CD1c-positive myeloid dendritic cell (primary cell): ENCODE data around the gene LAMA4.
A peak's percentile ranks its signal among the peaks of the same experiment; 100 is the strongest.
"Not testable (repeated sequence)": the region's sequence is repeated elsewhere in the genome, so short reads cannot be mapped to it uniquely, and the experiment has no call there.

ENCODE experiments used
- DNase-seq: peaks from one replicate; pipeline ENCODE4 v3.0.0-alpha.2; 2016; ENCODE audit errors: extremely low spot score

Gene LAMA4

DNA sequence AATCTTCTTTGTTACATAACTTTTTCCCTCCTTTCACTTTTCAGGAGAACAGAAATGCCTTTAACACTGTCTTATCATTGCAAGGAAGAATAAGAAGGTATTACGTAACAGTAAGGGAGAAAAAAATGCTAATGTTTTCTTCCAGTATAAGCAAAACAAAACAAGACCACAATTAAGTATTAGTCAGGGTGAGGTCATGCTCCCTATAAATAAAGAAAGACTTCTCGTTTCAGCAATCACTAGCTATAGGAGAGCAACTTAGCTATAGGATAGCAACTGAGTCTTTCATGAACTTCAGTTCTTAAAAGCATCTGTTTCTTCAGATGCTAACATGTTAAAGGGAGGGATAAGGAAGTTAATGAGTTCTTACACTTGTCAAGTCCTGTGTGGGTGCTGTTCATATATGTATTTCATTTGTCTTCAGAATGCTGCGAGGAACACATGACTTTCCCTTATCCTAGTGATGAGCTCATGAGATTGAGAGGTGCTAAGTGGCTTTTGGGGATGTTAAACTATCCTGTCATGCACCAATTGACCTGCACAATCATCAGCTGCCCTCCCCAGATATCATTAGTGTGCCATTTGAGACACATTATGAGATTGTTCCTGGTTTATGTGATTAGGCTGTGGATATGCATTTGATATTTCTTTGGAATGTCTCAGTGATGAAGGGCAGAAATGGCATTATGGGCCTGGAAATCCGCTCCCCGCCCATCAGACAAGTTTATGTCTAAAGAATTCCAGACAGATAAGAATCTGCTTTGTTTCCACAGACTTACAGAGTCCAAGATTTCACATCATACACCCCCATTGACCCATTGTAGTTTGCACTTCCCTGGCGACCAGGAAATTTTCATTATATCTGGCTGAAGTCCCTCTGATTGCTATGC, 37.5 kb downstream of the LAMA4 start:
- DNase-seq = peak; percentile 29

DNA sequence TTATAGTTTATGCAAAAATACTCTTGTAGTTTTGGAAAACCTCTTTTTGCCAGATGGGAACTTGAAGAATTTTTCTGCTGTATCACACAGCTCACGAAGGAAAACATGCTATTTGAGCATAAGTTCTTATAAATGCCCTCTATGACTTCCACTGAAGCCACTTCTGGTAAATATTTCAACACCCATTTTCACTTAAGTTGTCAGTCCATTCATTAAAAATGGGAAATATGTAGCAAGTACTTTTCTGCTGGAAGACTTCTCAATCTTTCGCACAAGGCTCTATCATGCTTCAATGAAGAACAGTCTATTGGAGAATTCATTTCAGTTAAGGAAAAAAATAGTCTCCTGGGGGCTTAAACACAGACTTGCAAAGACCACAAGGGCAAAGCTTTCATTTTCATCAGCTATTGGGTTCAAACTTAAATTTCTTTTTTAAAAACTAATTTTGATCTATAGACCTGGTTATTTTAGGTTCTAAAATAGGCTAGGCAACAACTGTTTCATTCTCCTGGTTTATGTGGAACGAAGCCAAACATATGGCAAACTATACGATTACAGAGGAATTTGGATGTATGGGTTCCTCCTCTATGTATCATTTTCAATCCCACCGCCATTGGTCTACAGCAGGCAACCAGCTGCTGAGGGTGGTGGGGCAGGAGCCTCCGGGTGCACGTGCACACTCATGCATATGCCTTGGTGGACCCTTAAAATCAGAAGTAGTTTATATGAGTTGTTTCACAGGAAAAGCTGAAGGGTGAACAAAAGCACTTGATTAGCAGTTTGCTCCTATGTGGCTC, 38.7 kb downstream of the LAMA4 start:
- DNase-seq = peak; percentile 12

DNA sequence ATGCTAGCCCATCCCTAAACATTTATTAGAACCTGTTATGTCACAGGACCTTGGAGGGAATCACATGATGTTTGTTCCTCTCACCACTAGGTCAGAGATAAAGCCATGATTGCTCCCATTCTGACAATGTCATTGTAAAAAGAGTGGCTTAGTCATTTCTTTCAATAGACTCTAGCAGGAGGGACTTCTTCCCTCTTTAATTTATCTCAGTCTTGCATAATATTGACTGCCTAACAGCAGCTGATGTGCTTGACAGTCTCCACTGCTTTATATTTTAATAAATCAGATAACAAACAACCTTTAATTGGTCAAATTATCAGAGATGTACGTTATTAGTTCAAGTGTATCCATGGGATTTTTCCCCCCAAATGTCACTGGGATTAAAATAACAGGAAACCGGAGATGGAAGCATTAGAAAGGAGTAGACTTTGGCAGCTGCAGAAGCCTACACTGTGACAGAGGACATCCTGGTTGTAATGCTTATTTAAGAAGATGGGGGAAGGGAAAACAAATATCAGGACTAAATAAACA, 39.6 kb downstream of the LAMA4 start:
- DNase-seq = peak; percentile 63

DNA sequence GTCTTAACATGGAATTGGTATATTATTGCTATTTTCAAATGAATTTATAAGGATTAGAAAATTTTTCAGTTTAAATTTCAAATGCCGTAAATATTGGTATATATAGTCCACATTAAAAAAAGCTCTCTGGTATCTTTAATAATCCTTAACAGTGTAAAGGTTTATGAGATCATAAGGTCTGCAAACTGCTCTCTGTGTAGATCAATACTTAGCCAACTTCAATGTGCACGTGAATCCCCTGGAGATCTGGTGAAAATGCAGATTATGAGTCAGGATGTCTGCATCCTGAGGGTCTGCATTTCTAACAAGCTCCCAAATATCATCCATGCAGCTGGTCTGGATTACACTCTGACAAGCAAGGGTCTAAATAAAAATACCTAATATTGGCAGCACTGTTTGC, 43.5 kb downstream of the LAMA4 start:
- no peak for DNase-seq

DNA sequence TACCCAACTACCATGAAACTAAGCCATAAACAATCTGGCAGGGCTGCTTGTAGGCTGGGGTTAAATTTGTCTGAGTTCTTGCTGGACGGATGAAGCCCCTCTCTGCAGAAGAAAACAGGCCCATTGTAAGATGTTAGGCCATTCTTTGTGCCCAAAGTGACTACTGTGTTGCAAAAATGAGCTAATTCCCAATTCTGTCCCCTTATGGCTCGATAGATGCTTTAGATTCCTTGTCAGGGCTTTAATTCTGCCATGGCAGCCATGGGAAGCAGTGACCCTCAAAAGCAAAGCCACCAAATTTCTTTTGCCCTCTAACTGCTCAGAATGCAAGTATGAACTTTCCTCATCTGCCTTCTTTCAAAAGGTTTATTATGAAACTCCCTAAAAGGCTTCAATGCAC, 45.2 kb downstream of the LAMA4 start:
- DNase-seq = no peak

DNA sequence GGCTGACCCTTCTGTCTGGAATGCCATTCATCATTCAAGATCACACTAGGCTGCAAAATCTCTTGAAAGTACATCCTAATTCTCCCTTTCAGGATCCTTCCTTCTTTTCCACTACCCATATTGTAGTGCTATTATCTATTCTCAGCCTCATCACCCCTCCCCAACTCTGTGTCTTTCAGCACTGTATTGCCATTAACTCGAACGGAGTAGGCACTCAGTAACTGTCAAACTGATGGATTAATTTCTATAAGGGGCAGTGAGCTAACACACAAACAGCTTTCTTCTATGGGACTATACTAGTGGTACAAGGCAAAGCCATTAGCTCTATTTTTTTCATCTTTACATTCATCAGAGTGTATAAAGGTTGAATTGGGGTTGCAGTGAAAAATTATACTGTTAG, 46.6 kb downstream of the LAMA4 start:
- DNase-seq = no peak

DNA sequence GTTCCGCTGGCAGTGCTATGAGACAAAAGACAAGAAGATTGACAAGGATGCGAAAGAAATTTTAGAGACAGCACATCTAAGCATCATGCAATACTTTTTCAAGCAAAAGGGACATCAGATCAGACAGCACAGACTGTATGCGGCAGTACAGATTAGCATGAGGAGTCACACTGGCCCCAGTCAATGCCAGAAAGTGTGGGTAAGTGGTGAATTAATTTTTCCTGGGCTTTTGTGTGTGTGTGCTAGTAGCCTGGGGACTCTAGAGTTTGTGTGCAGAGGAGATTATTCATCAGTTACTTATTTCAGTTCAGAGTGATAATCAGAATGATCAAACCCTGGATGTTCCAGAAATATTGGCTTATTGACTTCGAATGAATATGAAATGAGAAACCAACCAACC, 47.2 kb downstream of the LAMA4 start:
- no peak for DNase-seq

DNA sequence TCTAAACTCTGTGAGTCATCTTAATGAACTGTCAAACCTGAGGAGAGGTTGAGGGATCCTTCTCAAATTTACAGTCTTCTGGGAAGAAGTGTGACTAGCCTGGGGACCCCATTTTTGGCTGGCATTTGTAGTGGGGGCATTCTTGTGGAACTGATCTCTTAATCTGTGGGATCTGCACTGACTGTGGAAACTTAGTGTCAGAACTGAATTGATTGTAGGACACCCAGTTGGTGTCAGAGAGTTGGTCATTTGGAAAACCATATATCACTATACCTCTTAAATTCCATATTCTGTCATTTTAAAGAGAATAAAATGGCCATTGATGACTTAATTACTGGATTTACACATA, 48.3 kb downstream of the LAMA4 start:
- no peak for DNase-seq

DNA sequence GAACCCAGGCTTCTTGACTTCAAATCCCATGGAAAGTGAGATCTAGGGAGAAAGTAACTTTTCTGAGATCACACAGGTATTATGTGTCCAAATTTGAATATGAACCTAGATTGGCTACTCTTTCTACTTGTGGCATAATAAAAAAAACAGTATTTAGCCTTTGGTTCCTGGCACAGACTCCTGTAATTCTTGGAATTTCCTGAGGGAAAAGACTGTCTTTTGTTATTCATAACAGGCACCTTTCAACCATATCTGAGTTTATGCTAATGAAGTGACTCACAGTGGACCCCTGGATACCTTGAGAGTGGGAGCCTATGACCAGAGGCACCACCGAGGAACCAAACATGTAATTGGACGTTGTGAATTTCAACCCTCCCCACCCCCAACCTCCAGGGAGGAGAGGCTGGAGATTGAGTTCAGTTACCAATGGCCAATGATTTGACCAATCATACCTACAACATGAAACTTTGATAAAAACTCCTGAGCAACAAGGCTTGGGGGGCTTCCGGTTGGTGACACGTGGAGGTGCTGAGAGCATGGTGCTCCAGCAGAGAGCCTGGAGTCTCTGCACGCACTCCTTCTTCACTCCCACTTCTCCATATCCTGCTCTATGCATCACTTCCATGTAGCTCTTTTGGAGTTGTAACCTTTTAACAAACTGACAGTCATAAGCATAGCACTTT, 48.8 kb downstream of the LAMA4 start:
- DNase-seq = no peak

DNA sequence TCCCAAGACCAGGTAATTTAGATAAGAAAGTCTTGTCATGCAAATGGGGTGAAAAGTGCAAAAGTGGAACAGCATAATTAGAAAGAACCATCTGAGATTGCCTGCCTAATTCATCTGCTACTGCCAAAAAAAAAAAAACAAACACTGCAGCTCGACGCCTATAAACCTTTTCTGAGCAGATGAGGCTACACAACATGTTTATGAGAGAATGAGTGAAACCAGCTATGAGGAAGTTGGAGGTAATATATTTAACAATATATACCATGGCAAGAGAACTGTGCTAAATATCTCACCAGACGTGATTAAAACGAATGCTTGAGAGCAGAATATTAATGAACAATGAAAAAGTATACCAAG, 50.0 kb downstream of the LAMA4 start:
- no peak for DNase-seq

DNA sequence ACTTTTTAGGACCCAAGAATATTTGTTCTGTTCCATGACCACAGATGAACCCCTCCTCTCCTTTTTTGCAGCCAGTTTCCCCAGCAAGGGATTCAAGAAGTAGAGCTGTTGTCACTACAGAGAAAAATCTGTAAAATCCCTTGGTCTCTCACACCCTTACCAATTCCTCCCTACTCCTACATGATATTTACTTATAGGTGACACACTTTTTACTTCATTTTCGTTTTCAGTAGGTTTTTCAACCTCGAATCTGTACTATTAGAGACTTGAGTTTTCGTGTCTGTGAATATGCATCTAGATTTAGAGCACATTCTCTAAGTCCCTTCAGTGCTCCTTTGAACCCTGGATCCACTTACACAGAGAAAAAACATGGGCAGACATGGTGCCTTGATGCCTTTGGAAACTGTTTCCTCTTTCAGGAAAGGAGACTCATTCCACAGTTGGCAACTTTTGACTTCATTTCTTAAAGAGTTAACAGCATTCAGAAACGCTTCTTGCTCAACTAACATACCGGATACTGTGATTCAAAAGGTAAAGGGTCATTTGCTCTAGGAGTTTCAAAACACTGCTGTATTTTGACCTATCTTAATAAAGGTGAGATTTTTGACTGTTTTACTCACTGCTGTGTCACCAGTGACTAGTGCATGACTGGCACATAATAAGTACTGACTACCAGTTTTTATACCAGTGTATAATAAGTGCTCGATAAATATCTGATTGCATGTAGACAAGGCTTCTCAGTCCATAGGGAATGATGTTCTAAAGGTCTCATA, 50.6 kb downstream of the LAMA4 start:
- no peak for DNase-seq

DNA sequence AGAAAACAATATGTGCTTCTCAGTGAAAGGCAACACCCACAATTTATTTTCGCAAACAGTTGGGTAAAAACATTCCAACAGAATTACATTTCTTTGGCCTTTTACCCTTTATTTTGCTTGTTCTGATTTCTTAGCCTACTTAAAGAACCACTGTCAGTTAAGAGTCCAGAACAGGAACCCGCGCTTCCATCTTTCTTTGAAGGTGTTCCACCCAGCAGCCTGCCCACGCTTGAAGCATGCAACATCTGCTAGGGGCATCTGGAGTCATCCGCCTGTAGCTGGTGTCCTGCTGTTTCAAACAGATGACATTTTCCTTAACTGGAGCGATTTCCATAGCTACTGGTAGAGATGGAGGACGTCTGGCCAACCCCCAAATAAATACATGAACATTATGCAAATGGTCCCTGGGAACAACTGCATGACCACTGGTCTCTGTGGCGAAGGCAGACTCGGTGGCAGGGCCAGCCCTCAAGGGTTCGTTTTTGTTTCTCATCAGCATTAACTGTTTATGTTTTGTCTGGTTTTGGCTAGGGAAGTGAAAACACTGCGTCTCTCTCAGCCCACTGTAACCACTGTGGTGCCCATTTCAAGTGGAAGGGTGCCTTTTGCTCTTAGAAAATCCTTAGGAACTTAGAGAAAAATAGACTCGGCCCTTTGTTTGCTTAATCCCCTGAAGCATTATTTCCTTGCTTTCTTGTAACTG, 51.6 kb downstream of the LAMA4 start:
- DNase-seq = no peak

DNA sequence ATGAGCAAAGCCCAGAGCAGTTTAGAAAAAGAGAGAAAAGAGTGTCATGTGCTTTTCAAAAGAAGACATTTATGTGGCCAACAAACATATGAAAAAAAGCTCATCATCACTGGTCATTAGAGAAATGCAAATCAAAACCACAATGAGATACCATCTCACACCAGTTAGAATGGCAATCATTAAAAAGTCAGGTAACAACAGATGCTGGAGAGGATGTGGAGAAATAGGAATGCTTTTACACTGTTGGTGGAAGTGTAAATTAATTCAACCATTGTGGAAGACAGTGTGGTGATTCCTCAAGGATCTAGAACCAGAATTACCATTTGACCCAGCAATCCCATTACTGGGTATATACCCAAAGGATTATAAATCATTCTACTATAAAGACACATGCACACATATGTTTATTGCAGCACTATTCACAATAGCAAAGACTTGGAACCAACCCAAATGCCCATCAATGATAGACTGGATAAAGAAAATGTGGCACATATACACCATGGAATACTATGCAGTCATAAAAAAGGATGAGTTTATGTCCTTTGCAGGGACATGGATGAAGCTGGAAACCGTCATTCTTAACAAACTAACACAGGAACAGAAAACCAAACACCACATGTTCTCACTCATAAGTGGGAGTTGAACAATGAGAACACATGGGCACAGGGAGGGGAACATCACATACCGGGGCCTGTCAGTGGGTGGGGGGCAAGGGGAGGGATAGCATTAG, 54.0 kb downstream of the LAMA4 start:
- DNase-seq = not testable (repeated sequence)

DNA sequence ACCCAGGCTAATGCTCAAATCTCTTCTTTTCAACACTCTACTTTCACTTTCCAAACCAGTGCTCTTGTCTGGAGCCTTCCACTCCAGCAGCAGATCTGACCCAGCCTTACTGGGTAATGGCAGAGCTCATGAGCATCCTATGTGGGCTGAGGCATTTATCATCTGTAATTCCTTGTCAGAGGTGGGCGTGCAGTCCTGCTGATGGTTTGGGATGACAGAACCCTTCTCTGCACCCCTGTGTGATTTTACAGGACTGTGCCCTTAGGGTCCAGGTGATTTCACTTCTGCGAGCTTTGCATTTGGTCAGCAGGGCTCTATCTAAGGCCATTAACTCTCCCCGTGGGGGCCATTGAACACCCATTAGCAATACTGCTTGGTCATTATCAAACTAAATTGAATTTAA, 55.4 kb downstream of the LAMA4 start:
- no peak for DNase-seq

DNA sequence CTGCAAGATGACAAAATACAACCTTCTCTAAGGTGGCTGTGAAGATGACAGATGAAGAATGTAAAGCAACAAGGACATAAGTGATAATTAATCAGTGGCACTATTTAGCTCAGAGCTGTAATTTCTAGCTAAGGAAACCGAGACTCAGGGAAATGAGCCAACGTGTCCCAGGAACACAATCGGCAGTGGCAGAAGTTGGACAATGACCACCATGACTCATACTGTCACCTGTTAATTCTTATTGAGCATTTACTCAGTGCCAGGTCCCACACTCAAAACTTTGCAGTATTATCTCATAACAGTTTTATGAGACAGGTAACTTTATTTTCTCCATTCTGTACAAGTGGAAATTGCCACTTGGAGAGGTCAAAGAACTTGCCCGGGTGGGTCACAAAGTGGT, 55.8 kb downstream of the LAMA4 start:
- no peak for DNase-seq

DNA sequence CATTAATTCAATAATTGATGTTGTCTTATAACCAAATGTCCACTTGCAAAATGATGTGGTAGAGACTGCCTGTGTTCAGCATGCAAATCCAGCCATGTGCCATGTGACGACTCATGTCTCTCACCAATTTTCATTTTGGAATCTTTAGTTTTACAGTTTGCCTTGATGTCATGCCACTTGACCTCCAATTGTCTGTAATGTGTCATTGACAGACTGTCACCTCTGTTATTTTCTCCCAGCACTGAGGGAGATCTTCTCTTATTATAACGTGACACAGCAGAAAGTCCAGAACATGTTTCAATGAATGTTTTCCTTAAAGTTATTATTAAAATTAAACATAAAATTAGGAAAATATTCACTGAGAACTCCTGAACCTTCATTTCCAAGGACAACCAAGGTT, 56.7 kb downstream of the LAMA4 start:
- no peak for DNase-seq

DNA sequence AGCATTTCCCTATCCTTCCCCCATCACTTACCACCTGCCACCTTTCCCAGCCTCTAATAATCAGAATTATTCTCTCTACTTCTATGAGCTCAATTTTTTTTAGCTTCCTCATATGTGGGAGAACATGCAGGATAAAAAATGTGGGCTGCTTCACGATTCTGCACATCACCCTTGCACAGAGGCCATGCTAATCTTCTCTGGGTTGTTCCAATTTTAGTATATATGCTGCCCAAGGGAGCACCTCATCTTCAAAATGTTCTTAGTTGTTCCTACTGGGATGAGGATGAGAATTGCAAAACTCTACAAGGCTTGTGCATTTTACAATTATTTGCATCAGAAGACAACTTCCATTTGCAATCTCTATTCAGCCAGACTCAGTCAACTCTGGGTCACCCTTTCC, 58.1 kb downstream of the LAMA4 start:
- DNase-seq = no peak

DNA sequence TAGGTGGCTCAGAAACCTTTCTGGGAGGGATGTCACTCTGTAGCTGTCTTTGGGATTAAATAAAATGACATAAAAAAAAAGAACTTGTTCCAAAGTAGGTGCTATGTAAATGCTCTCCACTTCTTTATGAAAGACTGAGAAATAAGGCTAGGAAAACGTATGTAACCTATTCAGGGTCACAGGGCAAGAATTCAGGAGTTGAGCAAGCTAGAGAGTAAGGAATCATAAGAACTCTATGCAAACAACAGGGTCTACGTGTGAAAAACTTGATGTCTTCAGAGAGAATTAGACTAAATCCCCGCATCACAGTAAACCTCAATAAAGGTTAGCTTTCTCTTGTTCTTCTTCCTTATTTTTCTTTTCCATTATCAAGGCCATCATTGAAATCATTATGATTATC, 59.2 kb downstream of the LAMA4 start:
- no peak for DNase-seq

DNA sequence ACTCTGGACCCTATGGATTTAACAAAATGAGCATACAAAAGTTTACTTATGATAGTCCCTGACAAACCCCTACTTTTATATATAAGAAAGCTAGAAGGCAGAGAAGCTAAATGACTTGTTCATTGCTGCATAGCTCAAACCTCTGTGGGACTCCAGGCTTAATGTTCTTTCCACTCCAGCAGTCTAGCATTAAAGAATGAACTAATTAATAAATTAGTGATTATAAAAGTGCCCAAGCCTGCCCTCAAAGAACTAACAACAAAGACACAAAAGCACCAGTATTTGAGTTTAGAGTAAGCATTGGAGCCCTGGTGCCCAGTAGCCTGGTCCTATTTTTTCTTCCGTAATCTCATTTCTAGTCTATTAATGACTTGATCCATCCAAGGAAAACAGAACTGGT, 59.9 kb downstream of the LAMA4 start:
- DNase-seq = no peak

DNA sequence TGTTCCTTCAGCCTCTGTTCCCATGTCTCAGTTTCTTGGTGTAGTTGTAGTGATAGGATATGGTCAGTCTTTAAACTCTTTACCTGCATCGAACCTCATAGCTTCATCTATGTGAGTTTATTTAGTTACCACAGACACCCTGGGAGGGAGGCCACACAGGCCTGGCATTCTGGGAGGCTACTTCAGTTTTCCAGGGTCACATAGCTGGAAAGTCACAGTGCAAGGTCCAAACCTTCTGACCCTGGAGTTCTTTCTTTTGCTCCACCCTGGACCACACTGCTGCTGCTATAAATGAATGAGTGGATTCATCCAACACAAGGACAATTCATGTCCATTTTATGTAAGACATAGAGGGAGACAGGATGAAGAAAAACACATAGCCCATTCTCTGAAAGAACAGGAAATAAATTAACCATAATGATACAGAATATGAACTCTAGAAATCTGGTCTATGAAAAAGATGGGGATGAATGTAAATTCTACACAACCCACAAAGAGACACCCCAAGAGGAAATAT, 60.8 kb downstream of the LAMA4 start:
- DNase-seq = no peak
